Naive thymus-derived CD8-positive, alpha-beta T cell (primary cell): Measurements from ENCODE around the gene MMAA. TPM values are rescaled to one million over a fixed set of nuclear protein-coding genes. Genes with fewer than 3 reads are reported as not detected.
"Not testable (repeated sequence)": the region's sequence is repeated elsewhere in the genome, so short reads cannot be mapped to it uniquely, and the experiment has no call there.

Experiments
- ATAC-seq, 2 donors: fragments of 150-1000 bp; cut with Tn5 transposase in 1 of 2; sonication (Bioruptor Pico), chemical (Tn5 transposase) in 1 of 2; 1 replicate in 1 of 2; 2 replicates in 1 of 2; pipeline ENCODE4 v1.10.0; 2021; ENCODE audit warnings: mild to moderate bottlenecking in 2 of 2, moderate library complexity in 2 of 2
- POLR2A ChIA-PET: fragments of 350-600 bp; sonication (Branson Sonifier 250); formaldehyde crosslinking; loops from one replicate; lab custom pipeline; 2021; ENCODE audit warnings: antibody characterized with exemption; lab: Charles Lee
- DNase-seq, 10 donors: peaks; one replicate each; pipeline versions ENCODE4 v3.0.0 to v3.0.0-alpha.2; 2020 to 2022
- H3K27ac Mint-ChIP-seq, 10 donors: one replicate each; pipeline ENCODE4 v1.8.0; 2020 to 2022; ENCODE audit warnings: mild to moderate bottlenecking in 10 of 10, mixed read lengths in 10 of 10, moderate library complexity in 4 of 10, inconsistent platforms in 1 of 10
- H3K27me3 Mint-ChIP-seq, 5 donors: one replicate each; pipeline ENCODE4 v1.8.0; 2021 to 2022; ENCODE audit warnings: mixed read lengths in 5 of 5
- H3K36me3 Mint-ChIP-seq, 3 donors: one replicate each; pipeline ENCODE4 v1.8.0; 2020 to 2022; ENCODE audit warnings: mixed read lengths in 3 of 3, mild to moderate bottlenecking in 2 of 3, inconsistent platforms in 1 of 3
- H3K4me1 Mint-ChIP-seq, 4 donors: one replicate each; pipeline ENCODE4 v1.8.0; 2021 to 2022; ENCODE audit warnings: mixed read lengths in 4 of 4
- H3K4me3 Mint-ChIP-seq, 10 donors: one replicate each; pipeline ENCODE4 v1.8.0; 2020 to 2022; ENCODE audit warnings: mild to moderate bottlenecking in 10 of 10, mixed read lengths in 10 of 10, moderate library complexity in 6 of 10, inconsistent platforms in 1 of 10
- H3K9me3 Mint-ChIP-seq, 9 donors: one replicate each; pipeline ENCODE4 v1.8.0; 2020 to 2022; ENCODE audit warnings: mixed read lengths in 9 of 9, mild to moderate bottlenecking in 3 of 9, inconsistent platforms in 1 of 9, moderate library complexity in 1 of 9
- polyA plus RNA-seq, 3 donors: library from polyadenylated mRNA; unstranded; fragments of 300-500 nt; fragmentation: Illumina TruSeq; gene quantifications; one replicate each; pipeline ENCODE4 v1.2.3, GENCODE V29; 2021
- total RNA-seq, 8 experiments: library from RNA in 2 of 8; stranded (reverse) in 2 of 8; gene quantifications; one replicate each; pipeline ENCODE4 v1.2.3 and lab custom pipeline; 2021 to 2026

Gene MMAA
- total and polyA plus RNA-seq, 5 experiments from 2014 or later, result 8.0 to 11.8 (median 10.0) TPM

- no peaks in the 10 kb centered on the region for H3K9me3 Mint-ChIP-seq
- H3K36me3 Mint-ChIP-seq, result no peaks in the 10 kb centered on the region
- H3K27me3 Mint-ChIP-seq, result peaks cover 0 to 14% (median 2%) of the 10 kb centered on the region in 5 donors
- ATAC-seq (no peak), DNase-seq (no peak)
- peak overlapping the region in 1 of 10 donors; percentile 18 for H3K27ac Mint-ChIP-seq
- POLR2A ChIA-PET, result no interaction called here
- H3K4me3 Mint-ChIP-seq, result no peak overlapping the region
- H3K4me1 Mint-ChIP-seq, result peaks cover 5 to 20% (median 16%) of the 10 kb centered on the region in 4 donors
These were observed 5.5 kb upstream of the MMAA start for GRCh38 chr4:145613566-145614232.

- Mint-ChIP-seq H3K36me3 (no peaks in the 10 kb centered on the region), H3K27ac (no peak overlapping the region), H3K9me3 (no peaks in the 10 kb centered on the region), H3K27me3 (peaks cover 0 to 14% (median 2%) of the 10 kb centered on the region in 5 donors), H3K4me3 (no peak overlapping the region), H3K4me1 (peaks cover 7 to 21% (median 18%) of the 10 kb centered on the region in 4 donors)
- POLR2A ChIA-PET, result no interaction called here
- ATAC-seq (no peak), DNase-seq (no peak)
These were observed 5.0 kb upstream of the MMAA start for GRCh38 chr4:145614233-145614610.

- Mint-ChIP-seq H3K4me3 (peak overlapping the region; percentile 95 to 99 (median 98)), H3K27me3 (peaks cover 0 to 13% (median 2%) of the 10 kb centered on the region in 5 donors), H3K27ac (peak overlapping the region; percentile 97 to 100 (median 99)), H3K36me3 (peaks cover 0 to 8% (median 5%) of the 10 kb centered on the region in 3 donors), H3K9me3 (no peaks in the 10 kb centered on the region), H3K4me1 (peaks cover 14 to 42% (median 42%) of the 10 kb centered on the region in 4 donors)
- POLR2A ChIA-PET, result interaction anchor here (1.2 to 2.3 kb wide), 6 partner anchors 209 to 520 kb away, joined by 3 to 19 read pairs (median 6); partner anchors contain the start of genes ABCE1, ANAPC10 and OTUD4
- DNase-seq (peak in 6 of 10 donors; percentile 2 to 28 (median 12)), ATAC-seq (peak; percentile 2 to 29)
These were observed 814 bp upstream of the MMAA start for GRCh38 chr4:145618210-145618931.

GRCh38 chr4:145619639-145619996 lies 433 bp downstream of the MMAA start:
- Mint-ChIP-seq H3K27ac (peak overlapping the region; percentile 97 to 100 (median 99)), H3K36me3 (peaks cover under 1 to 9% (median 5%) of the 10 kb centered on the region in 3 donors), H3K4me1 (peaks cover 15 to 53% (median 49%) of the 10 kb centered on the region in 4 donors), H3K27me3 (peaks cover 0 to under 1% (median 0%) of the 10 kb centered on the region in 5 donors), H3K9me3 (no peaks in the 10 kb centered on the region), H3K4me3 (peak overlapping the region; percentile 95 to 99 (median 98))
- ATAC-seq (peak; percentile 56 to 58), DNase-seq (peak in 6 of 10 donors; percentile 12 to 61 (median 36))
- POLR2A ChIA-PET, result interaction anchor here (0.9 to 2.3 kb wide), 7 partner anchors 208 to 521 kb away, joined by 3 to 19 read pairs (median 5); partner anchors contain the start of genes ABCE1, ANAPC10, OTUD4 and ZNF827

GRCh38 chr4:145622067-145622466 lies 2.9 kb downstream of the MMAA start:
- POLR2A ChIA-PET, DNase-seq, H3K9me3 Mint-ChIP-seq, H3K27me3 Mint-ChIP-seq, ATAC-seq: not testable (repeated sequence)
- peak overlapping the region in 4 of 10 donors; percentile 3 to 76 (median 57) for H3K27ac Mint-ChIP-seq
- H3K4me1 Mint-ChIP-seq, result peaks cover 19 to 68% (median 54%) of the 10 kb centered on the region in 4 donors
- H3K4me3 Mint-ChIP-seq, result peak overlapping the region in 3 of 10 donors; percentile 6 to 69 (median 63)
- peaks cover 5 to 20% (median 8%) of the 10 kb centered on the region in 3 donors for H3K36me3 Mint-ChIP-seq

GRCh38 chr4:145623831-145624230 lies 4.6 kb downstream of the MMAA start:
- POLR2A ChIA-PET, result interaction anchor here (1.6 kb wide), 1 partner anchor 443 kb away, joined by 4 read pairs; the partner anchor contains the start of gene OTUD4
- Mint-ChIP-seq H3K27me3 (no peaks in the 10 kb centered on the region), H3K9me3 (no peaks in the 10 kb centered on the region), H3K27ac (peak overlapping the region in 2 of 10 donors; percentile 61 to 73), H3K4me1 (peaks cover 15 to 55% (median 44%) of the 10 kb centered on the region in 4 donors), H3K4me3 (peak overlapping the region in 1 of 10 donors; percentile 40), H3K36me3 (peaks cover 5 to 20% (median 8%) of the 10 kb centered on the region in 3 donors)
- ATAC-seq (no peak), DNase-seq (no peak)

GRCh38 chr4:145625677-145626622 lies 6.8 kb downstream of the MMAA start:
- DNase-seq (no peak), ATAC-seq (no peak)
- Mint-ChIP-seq H3K9me3 (peaks cover 0 to 3% (median 0%) of the 10 kb centered on the region in 9 donors), H3K4me3 (peak overlapping the region in 1 of 10 donors; percentile 8), H3K27ac (peak overlapping the region in 2 of 10 donors; percentile 49 to 66), H3K4me1 (peaks cover 12 to 47% (median 37%) of the 10 kb centered on the region in 4 donors), H3K36me3 (peaks cover 5 to 32% (median 18%) of the 10 kb centered on the region in 3 donors), H3K27me3 (no peaks in the 10 kb centered on the region)
- POLR2A ChIA-PET, result no interaction called here

- Mint-ChIP-seq H3K4me3 (no peak overlapping the region), H3K9me3 (peaks cover 0 to 3% (median 0%) of the 10 kb centered on the region in 9 donors), H3K4me1 (peaks cover 14 to 45% (median 35%) of the 10 kb centered on the region in 4 donors), H3K27me3 (no peaks in the 10 kb centered on the region), H3K27ac (peak overlapping the region in 2 of 10 donors; percentile 44 to 66), H3K36me3 (peaks cover 5 to 29% (median 19%) of the 10 kb centered on the region in 3 donors)
- no peak for ATAC-seq
- no peak for DNase-seq
- POLR2A ChIA-PET, result no interaction called here
These were observed 7.4 kb downstream of the MMAA start for GRCh38 chr4:145626623-145626982.

- no peak for ATAC-seq
- no peak for DNase-seq
- POLR2A ChIA-PET, result no interaction called here
- Mint-ChIP-seq H3K9me3 (no peaks in the 10 kb centered on the region), H3K27me3 (no peaks in the 10 kb centered on the region), H3K4me1 (peaks cover 15 to 41% (median 24%) of the 10 kb centered on the region in 4 donors), H3K36me3 (peaks cover 0 to 39% (median 23%) of the 10 kb centered on the region in 3 donors), H3K27ac (peak overlapping the region in 1 of 10 donors; percentile 48), H3K4me3 (peak overlapping the region in 1 of 10 donors; percentile 67)
These were observed 15.9 kb downstream of the MMAA start for GRCh38 chr4:145635117-145635516.

- no peak for ATAC-seq
- Mint-ChIP-seq H3K4me1 (peaks cover 13 to 38% (median 24%) of the 10 kb centered on the region in 4 donors), H3K9me3 (no peaks in the 10 kb centered on the region), H3K4me3 (no peak overlapping the region), H3K36me3 (peaks cover 0 to 41% (median 26%) of the 10 kb centered on the region in 3 donors), H3K27ac (no peak overlapping the region), H3K27me3 (no peaks in the 10 kb centered on the region)
- POLR2A ChIA-PET, result no interaction called here
- DNase-seq, result no peak
These were observed 16.4 kb downstream of the MMAA start for GRCh38 chr4:145635630-145636029.

- Mint-ChIP-seq H3K4me3 (no peak overlapping the region), H3K27me3 (no peaks in the 10 kb centered on the region), H3K4me1 (peaks cover 5 to 16% (median 9%) of the 10 kb centered on the region in 4 donors), H3K27ac (peak overlapping the region in 1 of 10 donors; percentile 51), H3K36me3 (peaks cover 0 to 48% (median 30%) of the 10 kb centered on the region in 3 donors), H3K9me3 (no peaks in the 10 kb centered on the region)
- no peak for ATAC-seq
- no peak for DNase-seq
- POLR2A ChIA-PET, result no interaction called here
These were observed 20.1 kb downstream of the MMAA start for GRCh38 chr4:145639186-145639698.
